T-helper 2 cell (primary cell): Measurements from ENCODE around the gene RARG.

Experiments
- DNase-seq, 5 experiments: peaks; one replicate each; pipeline versions ENCODE4 v3.0.0 to v3.0.0-alpha.2; 2012 to 2022
- total RNA-seq, 2 donors: gene quantifications; one replicate each; lab custom pipeline; 2026; lab: John Stamatoyannopoulos, UW

The RARG gene
- total RNA-seq, result 21.0 to 22.1 reads per million in 2 donors

GRCh38 chr12:53231921-53232645 is at the start of gene RARG:
Gene RARG (minus strand): TSS chr12:53232209. CDS start chr12:53227545, 4,664 bp downstream.
- peak; percentile 50 to 65 (median 63) for DNase-seq

- no peak for DNase-seq
Measured at GRCh38 chr12:53279888-53280498, 48.0 kb upstream of the RARG start.

- no peak for DNase-seq
Measured at GRCh38 chr12:53279283-53279869, 47.4 kb upstream of the RARG start.

- no peak for DNase-seq
Measured at GRCh38 chr12:53277981-53278380, 46.0 kb upstream of the RARG start.

- DNase-seq, result no peak
Measured at GRCh38 chr12:53276511-53276910, 44.5 kb upstream of the RARG start.

- no peak for DNase-seq
Measured at GRCh38 chr12:53274445-53274844, 42.4 kb upstream of the RARG start.

- DNase-seq, result no peak
Measured at GRCh38 chr12:53268630-53269562, 36.9 kb upstream of the RARG start.

- peak; percentile 63 to 90 (median 75) for DNase-seq
Measured at GRCh38 chr12:53267999-53268629, 36.1 kb upstream of the RARG start, which contains the start of gene ESPL1. Gene ESPL1 (plus strand): TSS chr12:53268299. CDS start chr12:53268767, 468 bp downstream.

- DNase-seq, result peak in 2 of 5 experiments; percentile 6 to 53
Measured at GRCh38 chr12:53267306-53267998, 35.4 kb upstream of the RARG start.

- no peak for DNase-seq
Measured at GRCh38 chr12:53265783-53266182, 33.8 kb upstream of the RARG start.

GRCh38 chr12:53259891-53260290 is 27.9 kb upstream of the RARG start:
- DNase-seq, result no peak

GRCh38 chr12:53258541-53259539 is 26.8 kb upstream of the RARG start:
- no peak for DNase-seq

GRCh38 chr12:53255996-53256395 is 24.0 kb upstream of the RARG start:
- no peak for DNase-seq

- DNase-seq, result peak in 1 of 5 experiments; percentile 34
Measured at GRCh38 chr12:53254816-53255545, 23.0 kb upstream of the RARG start.

GRCh38 chr12:53253298-53253697 is 21.3 kb upstream of the RARG start:
- no peak for DNase-seq

GRCh38 chr12:53252349-53252916 is 20.4 kb upstream of the RARG start:
- DNase-seq, result no peak

- peak; percentile 51 to 80 (median 63) for DNase-seq
Measured at GRCh38 chr12:53251477-53252348, 19.7 kb upstream of the RARG start.

GRCh38 chr12:53245286-53245685 is 13.3 kb upstream of the RARG start:
- DNase-seq, result no peak
